ENCODE results near the gene PKLR.
A peak's percentile ranks its signal among the peaks of the same experiment; 100 is the strongest.
"Not testable (repeated sequence)": the region's sequence is repeated elsewhere in the genome, so short reads cannot be mapped to it uniquely, and the experiment has no call there.

The PKLR gene

DNA sequence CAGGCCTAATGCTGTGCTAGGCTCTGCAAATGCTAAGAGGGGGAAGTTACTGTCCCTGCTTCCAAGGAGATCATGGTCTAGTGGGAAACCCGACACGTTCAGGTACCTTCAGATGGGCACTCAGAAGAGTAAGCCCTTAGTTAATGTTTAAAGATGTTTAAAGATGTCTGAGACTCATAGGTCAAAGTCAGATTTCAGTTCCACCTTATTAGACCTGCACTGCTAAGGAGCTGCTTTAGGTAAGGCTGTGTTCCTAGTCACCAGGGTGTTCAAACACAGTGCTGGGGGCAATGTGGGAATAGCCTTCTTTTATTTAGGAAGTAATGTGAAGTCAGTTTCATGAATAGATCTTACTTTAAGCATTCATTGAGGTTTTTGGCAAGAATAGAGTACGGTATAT is 15.7 kb upstream of the PKLR start:
- DNase-seq: no peak

GRCh38 chr1:155313261-155313660 is 12.0 kb upstream of the PKLR start:
- no peak for DNase-seq

- no peak for DNase-seq
Measured at GRCh38 chr1:155309423-155310021, 8.3 kb upstream of the PKLR start.

DNA sequence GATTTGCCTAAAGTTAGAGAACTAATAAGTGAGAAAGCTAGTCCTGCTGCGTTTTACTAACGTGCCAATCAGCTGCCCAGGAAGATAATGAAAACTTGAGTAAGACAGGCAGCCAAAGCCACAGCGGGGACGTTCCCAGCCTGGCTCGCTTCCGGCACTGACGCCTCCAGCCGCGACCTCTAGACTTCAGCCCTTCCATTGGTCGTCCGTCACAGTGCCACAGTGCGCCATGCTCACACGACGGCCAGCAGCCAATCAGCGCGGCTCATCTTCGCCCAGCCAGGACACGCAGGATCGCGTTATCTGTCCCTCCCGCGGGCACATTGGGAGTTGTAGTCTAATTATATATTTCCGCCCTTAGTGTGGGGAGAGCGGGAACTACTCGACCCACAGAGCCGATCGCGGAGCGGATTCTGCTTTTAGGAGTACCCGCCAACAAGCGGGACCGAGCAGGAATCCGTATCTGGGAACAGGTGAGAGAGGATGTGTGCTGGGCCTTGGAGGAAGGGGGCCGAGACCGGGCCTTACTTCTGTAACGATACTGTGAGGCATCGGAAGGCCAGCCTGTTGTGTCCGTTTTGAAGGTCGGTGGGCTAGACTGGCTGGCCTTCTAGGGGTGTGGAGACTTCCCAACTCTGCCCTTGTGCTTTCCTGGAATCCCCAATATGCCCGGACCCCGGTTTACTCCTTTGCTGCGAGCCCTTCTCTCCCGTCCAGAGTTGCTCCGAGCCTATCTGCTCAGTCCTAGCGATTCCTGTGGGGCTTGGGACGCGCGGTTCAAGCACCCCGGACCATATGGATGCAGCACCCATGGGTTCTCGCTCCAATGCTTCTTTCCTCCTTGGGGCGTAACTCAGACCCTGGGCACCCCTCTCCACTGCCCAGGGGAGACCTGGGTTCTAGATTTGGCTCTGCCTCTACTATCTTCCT is 7.5 kb upstream of the PKLR start, which contains the start of gene FDPS:
Gene FDPS (plus strand): TSS at position 374 of the 930 bp plus-strand sequence. CDS start 924 bp downstream, outside the sequence.
- DNase-seq: peak; percentile 97

DNA sequence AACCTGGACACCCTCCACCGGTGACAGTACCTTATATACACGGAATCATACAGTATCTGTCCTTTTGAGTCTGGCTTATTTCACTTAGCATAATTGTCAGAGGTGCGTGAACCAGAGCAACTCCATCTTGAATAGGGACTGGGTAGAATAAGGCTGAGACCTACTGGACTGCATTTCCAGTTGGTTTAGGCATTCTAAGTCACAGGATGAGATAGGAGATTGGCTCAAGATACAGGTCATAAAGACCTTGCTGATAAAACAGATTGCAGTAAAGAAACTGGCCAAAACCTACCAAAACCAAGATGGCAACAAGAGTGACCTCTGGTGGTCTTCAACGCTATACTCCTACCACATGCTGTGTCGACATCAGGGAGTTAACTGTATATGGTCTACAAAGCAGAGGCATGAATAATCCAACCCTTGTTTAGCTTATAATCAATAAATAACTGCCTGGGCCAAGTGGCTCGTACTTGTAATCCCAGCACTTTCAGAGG is 6.1 kb upstream of the PKLR start:
- DNase-seq: no peak

DNA sequence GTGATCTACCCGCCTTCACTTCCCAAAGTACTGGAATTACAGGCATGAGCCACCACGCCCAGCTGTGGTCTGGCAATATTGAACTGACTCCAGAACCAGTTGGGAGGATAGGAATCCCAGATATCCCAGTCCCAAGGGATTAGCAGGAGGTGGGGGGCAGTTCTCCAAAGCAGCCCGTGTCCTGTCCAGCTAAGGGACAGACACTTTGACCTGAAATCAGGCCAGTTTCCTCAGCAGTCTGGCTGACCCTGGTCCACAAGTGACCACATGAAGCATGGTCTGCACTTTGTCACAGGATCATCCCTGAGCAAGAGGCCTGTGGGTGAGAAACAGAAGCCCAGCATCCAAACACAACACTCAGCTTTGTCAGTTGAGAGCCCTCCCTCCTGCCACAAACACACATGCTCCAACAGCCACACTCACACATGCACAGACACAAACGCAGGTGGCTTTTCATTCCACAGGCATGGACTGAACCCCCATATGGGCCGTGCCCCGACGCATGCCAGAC is 4.7 kb upstream of the PKLR start:
- DNase-seq: no peak

DNA sequence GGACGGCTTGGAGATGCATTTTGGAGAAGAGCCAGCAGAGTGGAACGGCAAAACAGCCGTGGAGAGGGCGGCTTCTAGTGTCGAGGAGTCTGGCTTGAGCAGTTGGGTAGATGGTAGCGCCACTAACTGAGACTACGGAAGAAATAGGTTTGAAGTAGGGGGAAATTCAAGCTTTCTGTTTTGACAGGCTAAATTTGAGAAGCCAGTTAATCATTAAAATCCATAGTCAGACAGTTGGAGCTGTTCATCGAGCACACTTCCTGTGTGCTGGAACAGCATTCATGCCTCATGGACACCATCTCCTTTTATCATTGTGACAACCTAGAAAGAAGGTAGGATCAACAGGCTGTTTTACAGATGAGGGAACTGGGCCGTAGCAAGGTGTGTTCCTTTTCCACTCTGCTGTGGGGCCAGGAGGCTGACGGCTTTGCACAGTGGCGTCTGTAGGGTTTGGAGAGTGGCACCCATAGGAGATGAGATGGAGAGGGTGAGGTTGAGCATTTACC is 3.4 kb upstream of the PKLR start:
- DNase-seq: no peak

- DNase-seq: no peak
Measured at GRCh38 chr1:155300553-155301329, 497 bp downstream of the PKLR start.

DNA sequence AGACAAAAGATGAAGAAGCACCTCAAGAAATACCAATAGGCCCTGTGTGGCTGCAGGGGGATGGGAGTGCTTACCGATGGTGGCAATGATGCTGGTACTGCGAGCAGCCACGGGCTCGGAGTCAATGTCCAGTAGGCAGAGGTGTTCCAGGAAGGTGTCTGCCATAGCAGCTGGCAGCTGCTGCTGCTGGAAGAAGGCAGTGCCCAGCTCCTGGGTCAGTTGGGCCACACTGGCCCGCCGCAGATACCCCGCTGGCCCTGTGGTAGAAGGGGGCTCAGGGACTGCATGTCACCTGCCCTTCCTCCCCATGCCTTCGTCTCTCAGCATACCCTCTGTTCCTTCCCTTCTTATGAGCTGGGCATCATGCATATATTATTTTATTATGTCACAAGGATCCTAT is 1.2 kb downstream of the PKLR start:
- DNase-seq: no peak

DNA sequence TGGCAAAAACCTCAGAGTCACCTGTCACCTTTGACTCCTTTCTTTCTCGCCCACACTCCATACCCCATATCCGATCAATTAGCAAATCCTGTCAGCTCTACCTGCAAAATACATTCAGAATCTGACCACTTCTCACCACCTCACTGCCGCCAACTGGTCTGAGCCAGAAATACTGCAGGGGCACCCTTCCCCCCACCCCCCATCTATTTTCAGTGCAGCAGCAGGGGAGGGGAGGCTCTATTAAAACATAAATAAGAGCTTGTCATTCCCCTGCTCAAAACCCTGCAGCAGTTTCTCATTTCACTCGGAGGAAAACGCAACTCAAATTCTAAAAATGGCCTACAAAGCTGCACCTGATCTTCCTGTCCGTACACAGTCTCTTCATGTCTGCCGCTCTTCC is 3.9 kb downstream of the PKLR start:
- DNase-seq: no peak

DNA sequence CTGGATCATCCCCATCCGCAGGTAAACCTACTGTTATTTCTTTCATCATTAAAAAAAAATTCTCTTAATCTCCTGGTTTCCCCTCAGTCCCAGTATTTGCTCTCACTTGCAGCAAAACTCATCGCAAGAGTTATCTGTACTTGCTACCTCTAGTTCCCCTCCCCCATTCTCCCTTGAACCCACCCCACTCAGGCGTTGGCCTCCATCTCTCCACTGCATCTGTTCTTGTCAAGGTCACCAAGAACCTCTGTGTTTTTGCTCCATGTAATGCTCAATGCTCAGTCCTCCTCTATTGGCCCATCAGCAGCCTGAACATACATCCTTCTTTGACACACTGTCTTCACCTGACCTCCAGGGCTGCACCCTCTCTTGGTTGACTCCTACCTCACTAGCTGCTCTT is 4.6 kb downstream of the PKLR start:
- DNase-seq: no peak

GRCh38 chr1:155295942-155296267 is 5.3 kb downstream of the PKLR start:
- no peak for DNase-seq

- DNase-seq: no peak
Measured at GRCh38 chr1:155295183-155295941, 5.9 kb downstream of the PKLR start.

DNA sequence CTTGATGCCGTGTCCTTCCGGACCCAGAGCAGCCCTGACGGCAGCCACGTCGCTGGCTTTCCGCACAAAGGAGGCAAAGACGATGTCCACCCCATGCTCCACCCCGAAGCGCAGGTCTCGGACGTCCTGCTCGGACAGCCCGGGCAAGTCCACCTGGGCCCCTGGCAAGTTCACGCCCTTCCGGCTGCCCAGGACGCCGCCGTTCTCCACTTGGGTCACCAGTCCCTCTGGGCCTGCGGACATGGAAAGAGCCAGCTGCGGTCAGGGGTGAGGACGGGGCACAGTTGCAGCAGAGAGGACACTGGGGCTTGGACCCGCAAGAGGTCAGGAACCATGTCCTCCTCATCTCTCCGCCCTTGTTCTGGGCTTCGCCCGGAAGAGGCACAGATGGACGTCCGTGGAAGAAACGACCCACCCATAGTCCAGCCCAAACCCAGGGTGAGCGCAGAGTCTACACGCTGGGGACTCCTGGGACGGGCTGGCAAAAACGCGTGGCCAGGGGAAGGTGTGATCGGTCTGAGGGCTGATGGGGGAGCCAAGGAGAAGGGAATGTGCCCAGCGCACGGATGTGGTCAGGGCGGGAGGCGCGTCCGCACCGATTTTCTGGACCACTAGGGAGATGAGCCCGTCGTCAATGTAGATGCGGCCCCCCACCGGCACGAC is 6.6 kb downstream of the PKLR start:
- no peak for DNase-seq

DNA sequence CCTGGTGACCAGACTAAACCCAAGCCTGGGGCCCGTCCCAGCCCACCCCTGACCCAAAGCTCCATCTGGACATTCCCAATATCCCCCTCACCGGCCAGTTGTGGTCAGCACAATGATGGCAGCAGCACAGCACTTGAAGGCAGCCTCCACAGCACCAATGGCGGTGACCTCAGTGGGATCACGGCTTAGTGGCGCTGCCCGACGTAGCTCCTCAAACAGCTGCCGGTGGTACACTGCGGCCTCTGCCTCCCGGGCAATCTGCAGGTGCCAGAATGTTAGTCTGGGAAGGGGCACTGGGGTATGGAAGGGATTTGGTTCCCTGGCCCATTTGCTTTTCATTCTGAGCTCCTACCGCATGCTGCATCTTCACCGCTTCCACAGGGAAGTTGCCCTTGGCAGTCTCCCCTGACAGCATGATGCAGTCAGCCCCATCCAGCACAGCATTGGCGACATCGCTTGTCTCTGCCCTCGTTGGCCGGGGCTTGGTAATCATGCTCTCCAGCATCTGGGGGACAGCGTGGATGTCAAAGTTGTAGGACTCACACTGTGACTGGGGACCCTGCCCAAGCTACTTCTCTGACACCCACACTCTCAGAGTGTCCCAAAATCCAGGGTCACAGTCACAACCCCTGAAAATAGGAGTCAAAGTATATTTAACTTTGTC is 8.0 kb downstream of the PKLR start:
- no peak for DNase-seq

GRCh38 chr1:155291006-155291405 is 10.2 kb downstream of the PKLR start:
- not testable (repeated sequence) for DNase-seq

GRCh38 chr1:155287987-155288543 is 13.2 kb downstream of the PKLR start:
- DNase-seq: no peak

GRCh38 chr1:155286544-155286943 is 14.7 kb downstream of the PKLR start:
- no peak for DNase-seq

DNA sequence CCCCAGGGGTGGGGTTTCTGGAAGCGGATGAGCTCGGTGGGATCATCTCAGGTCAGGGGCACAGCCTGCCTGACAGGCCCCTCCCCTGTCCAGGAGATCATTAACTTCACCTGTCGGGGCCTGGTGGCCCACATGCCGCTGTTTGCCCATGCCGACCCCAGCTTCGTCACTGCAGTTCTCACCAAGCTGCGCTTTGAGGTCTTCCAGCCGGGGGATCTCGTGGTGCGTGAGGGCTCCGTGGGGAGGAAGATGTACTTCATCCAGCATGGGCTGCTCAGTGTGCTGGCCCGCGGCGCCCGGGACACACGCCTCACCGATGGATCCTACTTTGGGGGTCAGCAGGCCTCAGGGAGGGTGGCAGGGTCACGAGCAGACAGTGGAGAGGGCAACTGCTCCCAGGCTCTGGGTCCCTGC is 15.6 kb downstream of the PKLR start:
- DNase-seq: no peak

DNA sequence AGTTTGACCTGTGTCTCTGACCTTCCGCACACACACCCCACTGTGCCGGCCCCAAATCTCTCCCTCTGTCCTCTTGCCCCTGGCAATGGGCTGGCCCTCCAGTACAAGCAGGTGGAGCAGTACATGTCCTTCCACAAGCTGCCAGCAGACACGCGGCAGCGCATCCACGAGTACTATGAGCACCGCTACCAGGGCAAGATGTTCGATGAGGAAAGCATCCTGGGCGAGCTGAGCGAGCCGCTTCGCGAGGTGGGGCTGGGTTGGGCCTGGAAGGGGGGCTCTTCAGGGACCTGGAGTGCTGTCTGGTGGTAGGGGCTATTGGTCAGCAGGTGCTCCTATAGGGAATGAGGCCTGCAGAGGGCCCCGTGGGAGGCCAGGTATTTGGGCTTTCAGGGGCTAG is 16.2 kb downstream of the PKLR start:
- DNase-seq: no peak

DNA sequence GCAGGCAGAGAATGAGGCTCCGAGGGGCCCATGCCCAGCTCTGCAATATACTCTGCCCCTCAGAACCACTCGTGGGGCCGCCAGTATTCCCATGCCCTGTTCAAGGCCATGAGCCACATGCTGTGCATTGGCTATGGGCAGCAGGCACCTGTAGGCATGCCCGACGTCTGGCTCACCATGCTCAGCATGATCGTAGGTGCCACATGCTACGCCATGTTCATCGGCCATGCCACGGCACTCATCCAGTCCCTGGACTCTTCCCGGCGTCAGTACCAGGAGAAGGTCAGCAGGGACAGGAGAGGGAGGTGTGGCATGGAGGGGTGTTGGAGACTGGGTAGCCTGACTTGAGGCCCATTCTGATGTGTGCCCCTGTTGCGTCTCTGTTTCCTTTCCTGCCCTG is 16.8 kb downstream of the PKLR start:
- DNase-seq: no peak
